ENCODE results near the gene SORBS2.
"Not testable (repeated sequence)": the region's sequence is repeated elsewhere in the genome, so short reads cannot be mapped to it uniquely, and the experiment has no call there.

Gene SORBS2

GRCh38 chr4:185811509-185812364 is at the start of gene SORBS2:
TSS of gene SORBS2 (minus strand) at chr4:185812194. CDS start at chr4:185690571, 121,623 bp downstream.
- H3K4me3 ChIP-seq (ENCODE audit: low read length): peak within 1 kb of the TSS; percentile 91
- peak; percentile 85 for DNase-seq (ENCODE audit: low read depth)
- TF ChIP-seq CTCF (conservative IDR thresholded peaks at IDR 0.05; ENCODE audit: low read depth, low read length): no peak

GRCh38 chr4:185859111-185859510 is 47.1 kb upstream of the SORBS2 start:
- peak; percentile 80 for DNase-seq (ENCODE audit: low read depth)
- H3K4me3 ChIP-seq (ENCODE audit: low read length): no peak overlapping the region
- no peak for TF ChIP-seq CTCF (conservative IDR thresholded peaks at IDR 0.05; ENCODE audit: low read depth, low read length)

DNA sequence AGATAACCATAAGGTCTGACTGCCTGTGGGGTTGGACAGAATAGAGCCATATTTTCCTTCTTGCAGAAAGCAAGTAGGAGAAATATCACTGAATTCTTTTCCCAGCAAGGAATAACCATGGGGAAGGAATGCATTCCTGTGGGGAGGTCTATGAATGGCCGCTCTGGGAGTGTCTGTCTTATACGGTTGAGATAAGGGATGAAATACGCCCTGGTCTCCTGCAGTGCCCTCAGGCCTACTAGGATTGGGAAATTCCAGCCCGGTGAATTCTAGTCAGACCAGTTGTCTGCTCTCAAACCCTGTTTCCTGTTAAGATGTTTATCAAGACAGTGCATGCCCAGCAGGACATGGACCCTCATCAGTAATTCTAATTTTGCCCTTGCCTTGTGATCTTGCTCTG is 45.6 kb upstream of the SORBS2 start:
- not testable (repeated sequence) for H3K4me3 ChIP-seq (ENCODE audit: low read length); DNase-seq (ENCODE audit: low read depth)

GRCh38 chr4:185853841-185854240 is 41.8 kb upstream of the SORBS2 start:
- H3K4me3 ChIP-seq (ENCODE audit: low read length): no peak overlapping the region
- TF ChIP-seq CTCF (conservative IDR thresholded peaks at IDR 0.05; ENCODE audit: low read depth, low read length): no peak
- DNase-seq (ENCODE audit: low read depth): no peak

- no peak for DNase-seq (ENCODE audit: low read depth)
- H3K4me3 ChIP-seq (ENCODE audit: low read length): no peak overlapping the region
- no peak for TF ChIP-seq CTCF (conservative IDR thresholded peaks at IDR 0.05; ENCODE audit: low read depth, low read length)
Observed at GRCh38 chr4:185852961-185853360, 41.0 kb upstream of the SORBS2 start.

GRCh38 chr4:185849664-185850550 is 37.9 kb upstream of the SORBS2 start:
- TF ChIP-seq CTCF (conservative IDR thresholded peaks at IDR 0.05; ENCODE audit: low read depth, low read length): no peak
- DNase-seq (ENCODE audit: low read depth): no peak
- no peak overlapping the region for H3K4me3 ChIP-seq (ENCODE audit: low read length)

GRCh38 chr4:185847352-185848097 is 35.5 kb upstream of the SORBS2 start:
- no peak overlapping the region for H3K4me3 ChIP-seq (ENCODE audit: low read length)
- peak; percentile 81 for DNase-seq (ENCODE audit: low read depth)
- TF ChIP-seq CTCF (conservative IDR thresholded peaks at IDR 0.05; ENCODE audit: low read depth, low read length): no peak

Data from retinal pigment epithelial cell (primary cell).